SH-SY5Y (cell line): ENCODE results near the gene REST.

Source experiments
- GATA2 ChIP-seq: IDR thresholded peaks from 2 replicates; pipeline ENCODE4 v1.6.1; 2011; ENCODE audit warnings: mild to moderate bottlenecking, low read depth, low read length
- GATA3 ChIP-seq: IDR thresholded peaks from 2 replicates; pipeline ENCODE4 v1.6.1; 2011; ENCODE audit warnings: low read depth, mild to moderate bottlenecking, low read length, moderate library complexity

GRCh38 chr4:56861360-56861759 is 46.3 kb upstream of the REST start:
- TF ChIP-seq GATA2 (no peak), GATA3 (no peak)
